OCI-LY7 (cell line): ENCODE results near the gene GCNT4. TPM values are rescaled to one million over a fixed set of nuclear protein-coding genes. Genes with fewer than 3 reads are reported as not detected.
"Not testable (repeated sequence)": the region's sequence is repeated elsewhere in the genome, so short reads cannot be mapped to it uniquely, and the experiment has no call there.

Experiments used
- BruUV-seq: library from RNA; stranded (reverse); fragments of 400-500 nt; replicated peaks from 2 replicates; lab custom pipeline; 2021; lab: Mats Ljungman, UMichigan
- CTCF ChIA-PET: fragments of 300-600 bp; sonication (Branson Sonifier 250); formaldehyde crosslinking; loops from one replicate; lab custom pipeline; 2022; ENCODE audit warnings: antibody characterized with exemption; ENCODE audit not compliant: unreplicated experiment; lab: Charles Lee
- POLR2A ChIA-PET: fragments of 300-600 bp; sonication (Branson Sonifier 250); formaldehyde crosslinking; loops from one replicate; lab custom pipeline; 2022; ENCODE audit warnings: antibody characterized with exemption; lab: Charles Lee
- DNase-seq: peaks from one replicate; pipeline ENCODE4 v3.0.0-alpha.2; 2015; ENCODE audit warnings: low spot score
- H2AFZ ChIP-seq: fragments of 200-600 bp; sonication (generic), shearing (Covaris generic); 2 replicates; pipeline ENCODE4 v1.6.1; 2014; ENCODE audit warnings: mild to moderate bottlenecking, antibody characterized with exemption, low read length, moderate library complexity
- H3K27ac ChIP-seq: fragments of 200-600 bp; sonication (generic); 2 replicates; pipeline ENCODE4 v1.5.1; 2014; ENCODE audit warnings: mixed run types, low read depth, mild to moderate bottlenecking, moderate library complexity, low read length, inconsistent platforms; ENCODE audit not compliant: poor library complexity, severe bottlenecking
- H3K36me3 ChIP-seq: fragments of 200-600 bp; sonication (generic); 2 replicates; pipeline ENCODE4 v1.6.1; 2014; ENCODE audit warnings: mild to moderate bottlenecking, antibody characterized with exemption, low read length, moderate library complexity, mixed read lengths; ENCODE audit not compliant: insufficient read depth
- H3K4me1 ChIP-seq: fragments of 200-600 bp; sonication (generic); 2 replicates; pipeline ENCODE4 v1.5.1; 2014; ENCODE audit warnings: mild to moderate bottlenecking, low read length; ENCODE audit not compliant: insufficient read depth, poor library complexity, severe bottlenecking
- H3K4me2 ChIP-seq: fragments of 200-600 bp; sonication (generic); 2 replicates; pipeline ENCODE4 v1.6.1; 2014; ENCODE audit warnings: mild to moderate bottlenecking, low read length
- H3K4me3 ChIP-seq: fragments of 200-600 bp; sonication (generic); 2 replicates; pipeline ENCODE4 v1.5.1; 2014; ENCODE audit warnings: mild to moderate bottlenecking, low read depth, low read length; ENCODE audit not compliant: poor library complexity, severe bottlenecking
- H3K79me2 ChIP-seq: fragments of 200-600 bp; sonication (generic); 2 replicates; pipeline ENCODE4 v1.6.1; 2016; ENCODE audit warnings: low read depth, mild to moderate bottlenecking, low read length, moderate library complexity, mixed read lengths; ENCODE audit not compliant: insufficient read depth
- H3K9me2 ChIP-seq: fragments of 200-600 bp; sonication (generic); 2 replicates; pipeline ENCODE4 v1.6.1; 2016; ENCODE audit warnings: mild to moderate bottlenecking, low read length, mixed read lengths; ENCODE audit not compliant: insufficient read depth
- H3K9me3 ChIP-seq: fragments of 200-600 bp; sonication (generic); 2 replicates; pipeline ENCODE4 v1.6.1; 2014; ENCODE audit warnings: mild to moderate bottlenecking, mixed run types, low read length, mixed read lengths
- H4K20me1 ChIP-seq: fragments of 200-600 bp; sonication (generic); 2 replicates; pipeline ENCODE4 v1.6.1; 2014; ENCODE audit warnings: mild to moderate bottlenecking, antibody characterized with exemption, low read length, moderate library complexity, mixed read lengths; ENCODE audit not compliant: insufficient read depth
- CTCF ChIP-seq: fragments of 200-600 bp; sonication (generic); conservative IDR thresholded peaks from 2 replicates; pipeline ENCODE4 v1.5.1; 2014; ENCODE audit warnings: mild to moderate bottlenecking, antibody characterized with exemption, low read length, moderate library complexity, mixed read lengths
- EZH2phosphoT487 ChIP-seq: fragments of 200-600 bp; sonication (generic); IDR thresholded peaks from 2 replicates; pipeline ENCODE4 v1.6.1; 2018; ENCODE audit warnings: low read depth, borderline replicate concordance, mild to moderate bottlenecking, mixed run types, antibody characterized with exemption, low read length, moderate library complexity, mixed read lengths
- intact Hi-C: fragments of 100-400 bp; cut with micrococcal nuclease; formaldehyde crosslinking; loops from one replicate; pipeline ENCODE4 v1.10.0; 2022; ENCODE audit not compliant: unreplicated experiment
- total RNA-seq, 2 experiments: library from RNA; depleted of rRNA in 1 of 2; stranded (reverse); fragments of >200 nt in 1 of 2; shearing (Covaris generic) in 1 of 2; gene quantifications; 2 replicates each; pipeline ENCODE4 v1.2.3, GENCODE V29; 2014 to 2022

GCNT4 gene
- total RNA-seq, 2 experiments from 2014 or later, result not detected

GRCh38 chr5:75081510-75081909, 29.2 kb upstream of the GCNT4 start:
- H3K36me3 ChIP-seq, result no peaks in the 10 kb centered on the region
- TF ChIP-seq CTCF, result no peak
- TF ChIP-seq EZH2phosphoT487, result no peak
- no peaks in the 10 kb centered on the region for H3K9me3 ChIP-seq
- H3K79me2 ChIP-seq, result no peaks in the 10 kb centered on the region
- DNase-seq, result no peak
- H2AFZ ChIP-seq, result no peak overlapping the region
- H3K27ac ChIP-seq, result no peak overlapping the region
- H3K4me2 ChIP-seq, result no peak overlapping the region
- intact Hi-C loops, result no loop called here
- no peaks in the 10 kb centered on the region for H3K4me1 ChIP-seq
- no TSS peak for BruUV-seq
- no peaks in the 10 kb centered on the region for H3K9me2 ChIP-seq
- no peak overlapping the region for H3K4me3 ChIP-seq
- CTCF ChIA-PET, result no interaction called here
- POLR2A ChIA-PET, result interaction anchor here (0.7 kb wide), 1 partner anchor 20 kb away, joined by 3 read pairs; no protein-coding TSS in a partner anchor
- H4K20me1 ChIP-seq, result no peaks in the 10 kb centered on the region

- CTCF ChIA-PET, result not testable (repeated sequence)
Measured at GRCh38 chr5:75079346-75079745, 27.0 kb upstream of the GCNT4 start.

GRCh38 chr5:75078027-75078426, 25.7 kb upstream of the GCNT4 start:
- TF ChIP-seq EZH2phosphoT487, result no peak
- TF ChIP-seq CTCF, result no peak
- no peak overlapping the region for H3K27ac ChIP-seq
- no peak overlapping the region for H2AFZ ChIP-seq
- H3K4me1 ChIP-seq, result no peaks in the 10 kb centered on the region
- CTCF ChIA-PET, result no interaction called here
- H3K4me3 ChIP-seq, result no peak overlapping the region
- POLR2A ChIA-PET, result interaction anchor here (0.7 kb wide), 1 partner anchor 77 kb away, joined by 3 read pairs; no protein-coding TSS in a partner anchor
- no peak for DNase-seq
- BruUV-seq, result no TSS peak
- H3K79me2 ChIP-seq, result no peaks in the 10 kb centered on the region
- intact Hi-C loops, result no loop called here
- no peak overlapping the region for H3K4me2 ChIP-seq
- H4K20me1 ChIP-seq, result no peaks in the 10 kb centered on the region
- no peaks in the 10 kb centered on the region for H3K9me2 ChIP-seq
- H3K9me3 ChIP-seq, result no peaks in the 10 kb centered on the region
- no peaks in the 10 kb centered on the region for H3K36me3 ChIP-seq

More at GRCh38 chr5:75079346-75079745, 27.0 kb upstream of the GCNT4 start:
- H3K4me1 ChIP-seq, H3K4me3 ChIP-seq, BruUV-seq, H3K9me3 ChIP-seq, H3K27ac ChIP-seq, DNase-seq, H3K9me2 ChIP-seq, POLR2A ChIA-PET, H4K20me1 ChIP-seq, intact Hi-C loops, H3K4me2 ChIP-seq, H3K36me3 ChIP-seq, H3K79me2 ChIP-seq, H2AFZ ChIP-seq: not testable (repeated sequence)
